GM12892 (cell line): ENCODE results near the gene TRAPPC1.

ENCODE experiments used
- DNase-seq: peaks from one replicate; pipeline ENCODE4 v3.0.0; 2011; ENCODE audit not compliant: insufficient read length
- FAIRE-seq: peaks from 2 replicates; lab custom pipeline; 2011; peaks lifted over from hg19 to GRCh38; lab: Jason Lieb, UNC
- POLR2A ChIP-seq: IDR thresholded peaks from 2 replicates; pipeline ENCODE4 v1.6.1; 2011; ENCODE audit warnings: low read depth, low read length, control low read depth
- POLR2AphosphoS5 ChIP-seq: IDR thresholded peaks from 2 replicates; pipeline ENCODE4 v1.6.1; 2011; ENCODE audit warnings: low read depth, low read length, control low read depth
- TAF1 ChIP-seq: IDR thresholded peaks from 2 replicates; pipeline ENCODE4 v1.6.1; 2011; ENCODE audit warnings: low read depth, mild to moderate bottlenecking, control low read depth, low read length, borderline replicate concordance

The TRAPPC1 gene

GRCh38 chr17:7881276-7882054, 50.3 kb downstream of the TRAPPC1 start:
- DNase-seq (no peak), FAIRE-seq (no peak)
- no peak for TF ChIP-seq TAF1
- no peak for TF ChIP-seq POLR2A
- no peak for TF ChIP-seq POLR2AphosphoS5
